RPMI8226 (cell line): ENCODE results near the gene RPP25L.

Experiments used
- DNase-seq: peaks from one replicate; pipeline ENCODE4 v3.0.0-alpha.2; 2015

RPP25L gene

DNA sequence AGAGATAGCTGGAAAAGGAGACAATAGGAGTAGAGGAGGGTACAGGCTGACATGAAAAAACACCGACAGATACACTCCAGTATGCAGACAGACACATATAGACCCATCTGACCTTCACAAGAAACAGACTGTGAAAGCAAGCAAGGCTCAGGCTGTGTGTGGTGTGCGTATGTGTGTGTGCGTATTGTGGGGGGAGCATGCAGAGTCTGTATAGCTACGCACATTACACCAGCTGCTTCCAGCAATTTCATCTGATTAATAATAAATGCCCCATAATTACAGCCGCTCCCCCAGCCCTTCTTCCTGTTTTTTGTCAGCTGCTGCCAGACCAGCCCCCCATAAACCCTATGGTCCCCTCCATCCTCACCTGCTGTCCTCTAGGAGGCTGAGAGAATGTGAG is 29.1 kb downstream of the RPP25L start:
- no peak for DNase-seq

DNA sequence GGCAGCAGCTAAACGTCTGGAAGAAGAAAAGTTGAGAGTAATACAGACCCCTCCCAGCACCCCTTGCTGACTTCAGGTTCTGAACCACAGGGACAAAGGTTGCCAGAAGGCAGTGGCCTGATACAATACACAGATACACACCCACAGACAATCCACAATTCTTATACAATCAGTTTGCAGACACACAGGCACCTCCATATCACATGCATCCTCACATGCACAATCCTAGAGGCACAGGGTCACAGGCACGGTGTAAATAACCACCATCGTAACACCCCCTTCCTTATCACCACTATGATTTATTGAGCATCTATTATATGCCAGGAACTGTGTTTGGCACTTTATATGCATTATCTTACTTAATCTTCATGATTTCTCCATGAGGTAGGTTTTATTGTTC is 30.6 kb downstream of the RPP25L start:
- no peak for DNase-seq

DNA sequence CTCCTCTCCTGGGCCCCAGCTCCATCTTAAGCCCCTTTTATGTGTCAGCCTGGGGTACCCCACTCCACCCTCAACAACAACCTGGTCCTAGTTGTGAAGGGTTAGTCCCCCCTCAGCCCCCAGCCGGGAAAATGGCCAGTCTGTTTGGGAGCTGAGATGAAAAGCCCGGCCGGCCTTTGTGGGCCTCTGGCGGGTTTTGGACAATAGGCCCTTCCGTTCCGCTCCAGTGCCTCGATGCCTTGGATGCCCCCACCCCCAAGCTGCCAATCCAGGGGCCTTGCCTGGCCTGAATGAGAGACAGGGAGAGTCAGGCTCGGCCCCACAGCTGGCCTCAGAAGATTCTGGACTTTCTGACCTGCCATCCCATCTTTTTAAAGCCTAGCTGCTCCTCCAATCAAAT is 31.5 kb downstream of the RPP25L start:
- DNase-seq, result no peak

DNA sequence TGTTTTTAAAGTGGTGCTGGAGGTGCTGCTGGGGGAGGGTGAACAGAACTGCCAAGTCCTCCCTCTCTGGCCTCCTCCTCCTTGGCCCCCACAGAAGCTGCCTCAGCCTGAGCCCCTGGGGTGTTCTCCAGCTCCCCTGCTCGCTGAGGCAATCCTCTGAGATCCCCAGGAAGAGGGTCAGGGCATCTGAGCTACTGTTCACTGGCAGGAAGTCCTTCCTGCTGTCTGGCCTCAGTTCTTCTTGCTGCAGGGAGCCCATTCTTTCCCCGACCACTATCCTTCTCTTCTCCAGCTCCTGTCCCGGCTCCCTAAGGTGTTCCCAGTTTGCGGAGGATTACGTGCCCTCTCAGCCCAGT is 32.1 kb downstream of the RPP25L start:
- no peak for DNase-seq

DNA sequence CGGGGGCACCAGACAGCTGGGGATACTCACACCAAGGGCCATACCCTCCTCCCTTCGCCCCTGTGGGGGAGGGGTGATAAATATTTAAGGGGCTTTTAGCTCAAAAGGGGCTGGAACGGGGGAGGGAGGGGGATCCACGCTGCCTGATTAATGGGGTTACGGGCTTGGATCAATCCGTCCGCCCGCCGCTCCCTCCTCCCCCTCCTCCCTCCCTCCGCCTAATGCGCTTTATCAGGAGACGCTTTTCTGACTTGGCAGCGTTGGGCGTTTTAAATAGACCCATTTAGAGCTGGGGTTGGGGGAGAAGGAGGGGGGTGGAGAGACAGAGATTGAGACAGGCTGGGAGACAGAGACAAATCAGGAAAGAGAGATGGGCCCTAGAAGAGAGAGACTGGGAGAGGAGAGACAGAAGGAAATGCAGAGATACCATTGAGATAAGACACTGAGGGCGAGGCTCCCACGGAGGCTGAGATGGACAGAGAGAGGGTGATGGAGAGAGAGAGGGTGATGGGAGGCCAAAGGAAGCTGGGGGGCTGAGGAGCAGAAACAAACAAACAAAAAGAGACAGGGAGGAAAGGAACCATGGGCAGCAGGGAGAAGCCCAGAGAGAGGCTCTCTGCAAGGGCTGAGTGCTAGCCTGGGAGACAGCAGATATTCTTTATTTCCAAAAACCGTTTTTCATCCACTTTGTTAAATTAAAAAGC is 32.6 kb downstream of the RPP25L start:
- no peak for DNase-seq

DNA sequence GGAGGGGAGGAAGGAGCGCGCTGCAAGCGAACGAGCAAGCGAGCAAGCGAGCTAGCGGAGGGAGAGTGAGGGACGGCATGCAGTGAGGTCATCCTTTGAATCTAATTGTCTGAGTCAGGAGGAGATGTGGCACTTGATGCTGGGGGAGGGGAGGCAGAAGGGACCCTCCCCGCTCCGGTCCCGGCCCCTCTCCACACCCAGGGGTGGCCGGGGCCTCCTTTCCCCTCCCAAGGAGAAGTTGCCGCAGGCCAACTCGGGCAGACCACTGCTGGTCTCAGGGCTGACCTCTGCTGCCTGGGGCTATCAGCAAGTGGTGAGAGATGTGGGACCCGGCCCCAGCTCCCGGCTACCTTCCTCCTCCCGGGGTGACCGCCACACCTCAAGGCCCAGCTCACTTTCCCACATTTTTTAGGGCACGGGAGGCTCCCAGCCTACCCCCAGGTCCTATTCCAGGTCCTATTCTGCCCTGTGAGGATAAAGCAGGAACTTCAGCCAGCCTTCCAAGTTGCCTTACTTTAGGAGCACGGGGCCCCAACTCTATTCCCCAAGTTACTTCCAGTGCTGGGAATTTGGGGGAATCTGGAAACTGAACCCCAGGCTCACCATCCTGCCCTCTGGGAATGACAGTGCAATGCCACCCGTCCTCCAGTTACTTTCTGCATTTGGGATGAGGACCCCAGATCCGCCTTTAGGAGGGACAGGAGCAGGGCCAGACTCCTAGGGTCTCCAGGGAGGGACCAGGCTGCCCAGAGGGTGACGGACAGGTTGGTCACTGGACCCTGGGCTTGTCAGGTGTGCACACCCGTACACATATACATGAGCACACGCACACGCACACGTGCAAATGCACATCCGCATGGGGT is 33.4 kb downstream of the RPP25L start:
- no peak for DNase-seq

DNA sequence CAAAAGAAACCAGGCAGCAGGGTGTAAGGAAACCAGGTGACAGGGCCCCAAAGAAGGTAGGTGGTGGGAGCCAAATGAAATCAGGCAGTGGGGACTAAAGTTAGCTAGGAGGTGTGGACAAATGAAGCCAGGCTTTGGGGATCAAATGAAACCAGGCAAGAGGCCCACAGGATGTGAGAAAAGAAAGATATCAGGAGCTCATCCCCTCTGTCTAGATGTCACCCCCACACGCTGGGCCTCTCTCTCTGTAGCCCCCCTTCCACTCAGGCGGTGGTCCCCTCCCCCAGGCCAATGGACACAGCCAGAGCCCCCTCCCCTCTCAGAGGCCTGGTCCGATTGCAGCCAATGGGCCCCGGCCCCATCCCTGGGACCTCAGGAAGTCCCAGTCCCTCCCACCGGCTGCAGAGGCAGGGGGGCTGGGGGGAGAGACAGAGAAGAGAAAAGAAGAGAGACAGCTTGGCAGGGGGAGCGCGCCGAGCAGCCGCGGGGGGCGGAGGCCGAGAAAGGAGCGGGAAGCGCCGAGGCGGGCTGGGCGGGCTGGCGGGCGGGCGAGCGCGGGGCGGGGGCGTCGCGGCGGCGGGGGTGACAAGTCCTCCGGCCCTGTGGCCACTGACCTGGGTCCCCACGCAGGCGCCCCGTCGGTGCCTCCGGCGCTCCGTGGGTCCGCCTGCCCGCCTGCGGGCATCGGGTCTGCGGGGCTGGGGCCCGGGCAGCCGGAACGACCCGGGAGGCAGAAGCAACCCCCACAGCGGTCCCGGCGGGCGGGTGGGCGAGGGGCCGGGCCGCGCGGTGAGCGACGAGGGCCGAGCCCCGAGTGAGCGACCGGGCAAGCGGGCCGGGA is 34.3 kb downstream of the RPP25L start:
- DNase-seq, result no peak

DNA sequence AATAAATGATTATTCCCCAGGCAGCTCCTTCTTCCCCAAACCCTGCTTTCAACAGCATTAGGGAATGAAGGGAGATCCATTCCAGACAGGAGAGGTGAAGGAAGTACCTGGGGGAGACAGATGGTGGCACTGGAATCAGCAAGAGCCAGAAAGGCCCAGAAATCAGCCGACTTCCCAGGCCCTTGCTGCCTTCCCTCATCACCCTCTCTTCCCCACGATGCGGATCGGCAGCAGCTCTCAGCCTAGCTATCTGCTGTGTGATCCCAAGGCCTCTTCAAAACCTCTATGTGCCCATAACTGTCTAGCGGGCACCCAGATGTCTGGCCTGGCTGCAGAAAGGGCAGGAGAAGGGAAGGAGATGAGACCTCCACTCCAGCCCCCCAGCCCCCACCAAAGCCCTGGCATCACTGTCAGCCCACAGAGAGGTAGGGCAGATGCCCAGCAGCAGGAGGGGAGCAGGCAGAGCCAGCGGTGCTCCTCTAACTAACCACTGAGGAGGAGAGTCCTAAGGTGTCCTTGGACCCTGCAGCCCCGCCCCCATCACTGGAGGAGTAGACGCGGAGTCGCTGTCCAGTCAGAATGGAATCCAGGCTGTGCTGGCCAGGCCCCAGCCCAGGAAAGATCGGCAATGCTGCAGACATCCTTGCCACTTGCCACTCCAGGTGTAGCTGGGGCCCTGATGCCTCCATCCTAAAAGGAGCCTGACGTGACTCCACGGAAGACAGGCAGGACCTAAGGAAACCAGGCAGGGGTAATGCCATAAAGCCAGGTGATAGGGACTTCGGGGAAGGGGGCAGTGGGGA is 35.1 kb downstream of the RPP25L start:
- no peak for DNase-seq

DNA sequence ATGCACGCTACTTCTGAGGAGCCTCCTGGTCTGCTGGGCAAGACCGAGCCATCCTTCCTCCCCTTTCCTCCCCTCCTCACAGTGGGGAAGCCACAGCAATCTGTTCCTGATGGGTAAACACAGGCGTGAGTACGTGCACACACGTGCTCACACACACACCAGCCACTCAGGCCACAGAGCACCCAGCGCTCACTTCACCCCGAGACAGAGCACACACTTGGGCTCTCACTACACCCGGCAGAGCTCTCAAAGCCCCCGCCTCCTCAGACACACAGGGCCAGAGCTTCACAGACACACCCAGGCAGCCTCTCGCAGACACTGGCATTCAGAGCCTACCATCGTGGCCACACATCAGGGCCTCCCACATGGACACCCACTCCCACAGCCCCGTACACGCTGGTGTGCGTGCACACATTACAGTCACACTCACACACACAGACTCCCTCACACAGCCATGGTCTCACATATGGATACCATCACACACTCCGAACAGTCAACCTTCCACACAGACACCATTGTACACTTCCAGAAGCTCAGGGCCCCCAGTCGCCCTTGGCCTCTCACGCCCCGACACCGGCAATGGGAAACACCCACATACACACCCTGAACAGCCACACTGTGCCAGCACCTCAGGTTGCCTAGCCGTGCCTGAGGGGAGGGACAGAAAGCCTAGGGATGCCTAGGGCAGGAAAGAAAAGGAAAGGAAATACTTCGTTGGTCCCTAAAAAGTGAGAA is 35.9 kb downstream of the RPP25L start:
- DNase-seq, result no peak

DNA sequence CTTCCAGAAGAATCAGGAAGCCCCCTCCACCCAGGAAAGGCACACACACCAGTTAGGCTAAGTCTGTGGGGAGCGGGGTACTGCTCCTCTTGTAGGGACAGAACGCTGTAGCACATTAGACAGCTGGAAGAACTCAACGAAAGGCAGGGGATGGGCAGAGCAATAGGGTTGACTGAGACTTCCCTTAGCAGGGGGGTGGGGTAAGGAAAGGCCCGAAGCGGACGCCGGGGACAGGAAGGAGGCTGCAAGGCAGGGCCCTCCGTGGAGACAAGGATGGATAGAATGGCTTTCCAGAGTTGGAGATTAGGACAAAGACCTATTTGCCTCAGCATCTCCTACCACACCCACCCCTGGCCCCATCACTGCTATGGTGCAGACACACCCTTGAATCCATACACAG is 36.7 kb downstream of the RPP25L start:
- no peak for DNase-seq

DNA sequence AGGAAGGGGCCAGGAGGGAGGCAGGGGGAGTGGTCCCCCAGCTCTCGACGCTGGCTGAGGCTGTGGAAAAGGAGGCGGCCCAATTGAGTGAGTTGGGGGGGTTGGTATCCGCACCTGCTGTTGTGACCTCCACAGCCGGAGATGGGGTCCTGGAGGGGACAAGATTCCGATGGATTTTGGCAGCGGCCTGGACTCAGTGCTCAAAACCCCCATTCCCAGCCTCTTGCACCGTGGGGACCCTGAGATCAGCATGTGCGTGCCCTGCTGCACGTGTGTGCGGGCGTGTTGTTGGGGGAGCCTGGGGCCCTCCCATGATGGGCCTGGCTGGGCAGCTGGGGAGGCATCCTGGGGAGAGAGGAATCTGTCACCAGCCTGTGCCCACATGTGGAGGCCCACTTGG is 37.3 kb downstream of the RPP25L start:
- no peak for DNase-seq

DNA sequence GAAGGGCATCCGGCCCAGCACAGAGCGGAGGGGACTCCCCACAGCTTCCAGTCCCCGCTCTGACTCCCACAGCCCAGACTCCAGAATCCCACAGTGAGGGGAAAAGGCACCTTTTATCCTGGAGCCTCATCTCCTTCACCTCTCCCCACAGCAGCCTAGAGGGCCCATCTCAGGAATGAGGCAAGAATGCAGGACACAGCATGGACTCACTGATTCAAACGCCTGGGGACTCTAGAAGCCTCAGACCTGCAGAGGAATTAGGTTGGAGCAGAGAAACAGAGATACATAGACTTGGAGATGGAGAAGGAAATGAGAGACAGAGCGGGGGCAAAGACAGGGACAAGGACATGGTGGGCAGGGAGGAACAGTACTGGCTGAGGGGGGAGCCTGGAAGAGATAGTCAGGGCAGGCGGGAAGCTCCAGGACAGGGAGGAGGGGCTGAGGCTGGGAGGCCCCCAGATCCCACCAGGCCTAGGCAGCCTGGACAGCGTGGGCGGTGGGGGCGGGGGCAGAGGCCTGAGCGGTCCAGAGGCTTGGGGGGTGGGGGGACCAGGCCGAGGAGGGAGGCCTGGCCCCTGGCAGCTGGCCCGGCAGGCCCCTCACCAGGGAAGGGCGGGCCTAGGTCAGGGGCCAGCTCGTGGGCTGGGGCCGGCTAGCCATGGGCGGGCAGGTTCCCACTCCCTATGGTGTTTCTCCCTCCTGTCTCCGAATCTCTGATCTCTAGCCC is 38.1 kb downstream of the RPP25L start:
- DNase-seq, result no peak

DNA sequence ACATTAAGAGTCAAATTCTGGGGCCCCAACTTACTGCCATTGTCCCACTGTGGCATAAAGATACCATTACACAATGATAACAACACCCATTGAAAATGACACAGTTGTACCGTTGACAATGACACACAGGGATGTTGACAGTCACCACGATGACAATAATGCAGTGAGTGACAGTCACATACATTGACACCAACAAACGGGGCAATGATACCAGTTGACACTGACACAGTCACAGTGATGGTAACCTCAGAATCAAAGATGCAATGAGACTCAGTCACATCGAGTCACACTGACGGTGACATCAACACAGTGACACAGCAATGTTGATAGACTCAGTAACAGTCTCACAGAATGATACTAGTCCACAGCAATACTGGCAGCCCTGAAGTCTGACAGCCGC is 39.3 kb downstream of the RPP25L start:
- no peak for DNase-seq

DNA sequence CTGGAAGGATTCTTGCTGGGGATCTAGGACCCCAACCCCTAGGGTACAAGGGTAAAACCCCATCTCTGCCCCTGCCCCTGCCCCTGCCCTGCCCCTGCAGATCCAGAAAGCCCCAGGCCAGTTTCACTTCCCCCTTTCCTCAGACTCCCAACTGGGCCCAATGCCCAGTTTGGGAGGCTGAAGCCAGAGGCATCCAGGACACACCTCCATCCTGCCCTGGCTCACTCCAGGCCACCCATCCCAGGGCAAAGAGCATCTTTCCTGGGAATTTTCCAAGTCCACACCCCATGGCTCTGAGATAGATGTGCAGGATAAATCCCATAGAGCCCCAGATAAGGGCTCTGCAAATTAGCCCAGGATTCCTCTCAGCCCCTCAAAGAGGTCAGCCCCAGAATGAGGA is 39.8 kb downstream of the RPP25L start:
- DNase-seq, result peak; percentile 47

DNA sequence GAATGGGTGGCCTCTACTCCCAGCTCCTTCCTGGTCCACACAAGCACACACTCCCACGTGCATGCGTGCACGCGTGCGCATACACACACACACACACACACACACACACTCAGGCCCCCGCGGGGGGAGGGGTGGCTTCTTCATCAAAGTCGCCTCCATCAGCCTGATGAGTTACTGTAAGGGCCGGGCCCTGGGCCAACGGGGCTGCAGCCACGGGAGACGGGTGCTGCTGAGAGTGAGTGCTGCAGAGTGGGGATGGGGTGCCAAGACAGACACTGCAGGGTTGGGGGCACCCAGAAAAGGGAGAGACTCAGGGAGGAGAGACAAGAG is 40.5 kb downstream of the RPP25L start:
- DNase-seq, result peak; percentile 59

DNA sequence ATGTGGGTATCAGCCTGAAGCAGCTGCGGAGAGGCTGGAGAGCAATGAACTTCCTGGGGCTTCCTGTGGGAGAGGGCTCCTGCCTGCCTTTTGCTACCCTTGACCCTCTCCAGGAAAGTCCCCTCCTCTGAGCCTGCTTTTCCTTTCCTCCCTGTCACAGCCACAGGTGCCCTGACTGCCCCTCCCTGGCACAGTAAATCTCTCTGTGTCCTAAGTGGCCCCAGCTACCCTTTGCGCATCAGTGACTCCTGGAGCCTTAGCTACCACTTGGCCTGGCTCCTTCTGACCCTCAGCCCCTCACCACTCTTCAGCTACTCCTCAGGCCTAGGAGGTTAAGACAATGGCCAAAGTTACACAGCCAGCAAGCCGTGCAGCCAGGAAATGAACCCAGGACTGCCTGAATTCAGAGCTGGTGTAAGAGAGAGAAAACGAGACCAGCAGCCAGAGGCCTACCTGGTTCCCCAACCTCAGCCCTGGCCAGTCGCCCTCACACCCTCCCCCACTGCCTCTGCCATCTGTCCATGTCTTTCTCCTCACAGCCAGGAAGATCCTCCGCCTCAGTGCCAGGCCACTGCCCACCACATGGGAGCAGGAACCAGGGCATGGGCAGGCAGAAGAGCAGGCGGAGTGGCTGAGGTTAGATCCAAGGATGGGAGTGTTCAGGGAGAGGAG is 41.0 kb downstream of the RPP25L start:
- peak; percentile 25 for DNase-seq

DNA sequence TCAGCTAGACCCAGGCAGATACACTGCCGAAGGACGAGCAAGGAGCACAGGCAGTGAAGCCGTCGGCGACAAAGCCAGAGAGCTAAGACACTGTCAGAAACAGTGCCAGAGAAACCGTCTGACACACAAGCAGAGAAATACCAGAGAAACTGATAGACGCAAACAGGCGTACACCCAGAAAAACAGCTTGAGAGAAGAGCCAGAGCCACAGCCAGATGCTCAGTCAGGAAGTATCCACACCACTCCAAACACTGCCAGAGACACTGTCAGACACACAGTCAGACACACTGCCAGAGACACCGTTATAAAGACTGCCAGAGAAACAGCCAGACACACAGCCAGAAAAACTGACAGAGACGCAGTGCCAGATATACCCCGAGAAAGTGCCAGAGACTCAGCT is 41.5 kb downstream of the RPP25L start:
- DNase-seq, result no peak

DNA sequence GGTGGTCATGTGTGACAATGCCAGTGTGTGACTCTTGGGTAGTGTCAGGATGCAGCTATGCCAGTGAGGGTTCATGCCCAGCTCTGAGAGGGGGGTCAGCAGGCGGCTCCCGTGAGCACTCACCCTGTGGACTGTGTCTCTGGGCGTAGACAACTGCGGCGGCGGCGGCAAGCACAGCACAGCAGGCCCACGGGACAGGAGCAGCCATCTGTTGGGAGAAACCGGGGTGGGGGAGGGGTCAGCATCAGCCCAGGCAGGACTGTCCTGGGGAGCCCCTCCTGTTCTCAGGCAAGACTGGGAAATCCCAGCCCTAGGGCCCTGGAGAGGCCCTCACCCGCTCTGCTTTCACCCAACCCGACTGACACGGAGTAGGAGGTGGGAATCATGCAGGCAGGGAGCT is 43.1 kb downstream of the RPP25L start:
- no peak for DNase-seq

DNA sequence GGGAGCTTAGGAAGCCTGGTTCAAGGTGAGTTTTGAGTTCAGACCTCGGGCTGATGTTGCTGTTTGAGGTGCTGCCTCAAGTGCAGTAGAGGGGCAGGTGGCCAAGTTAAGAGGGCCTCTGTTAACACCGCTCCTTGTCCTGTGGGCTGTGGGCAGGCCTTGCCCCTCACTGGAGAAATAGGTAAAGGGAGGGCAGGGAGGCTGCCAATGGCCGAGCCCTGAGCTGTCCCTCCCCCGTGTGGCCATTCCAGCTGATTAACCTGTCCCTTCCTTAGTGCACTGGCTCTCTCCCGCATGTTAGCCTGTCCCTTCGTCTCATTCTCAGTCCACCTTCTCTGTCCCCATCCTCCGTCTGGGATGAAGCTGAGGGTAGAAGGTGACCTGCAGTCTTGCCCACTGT is 43.8 kb downstream of the RPP25L start:
- DNase-seq, result no peak

DNA sequence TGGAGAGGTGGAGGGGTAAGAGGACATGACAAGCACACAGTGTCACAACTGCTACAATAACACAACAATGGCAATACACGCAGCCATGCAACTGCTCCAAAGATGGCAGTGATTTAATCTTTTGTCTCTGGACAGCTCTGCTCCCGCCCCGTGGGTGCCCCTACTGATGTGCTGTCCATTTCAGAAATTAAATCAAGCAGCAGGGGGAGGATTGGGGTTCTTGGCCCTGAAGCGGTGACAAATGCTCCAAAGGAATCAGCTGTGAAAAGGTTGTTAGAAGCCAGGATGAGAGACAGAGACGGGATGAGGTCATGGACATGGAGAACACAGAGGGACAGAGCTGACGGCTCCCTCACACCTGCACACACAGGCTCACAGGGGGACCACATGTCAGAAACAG is 44.9 kb downstream of the RPP25L start:
- DNase-seq, result no peak

DNA sequence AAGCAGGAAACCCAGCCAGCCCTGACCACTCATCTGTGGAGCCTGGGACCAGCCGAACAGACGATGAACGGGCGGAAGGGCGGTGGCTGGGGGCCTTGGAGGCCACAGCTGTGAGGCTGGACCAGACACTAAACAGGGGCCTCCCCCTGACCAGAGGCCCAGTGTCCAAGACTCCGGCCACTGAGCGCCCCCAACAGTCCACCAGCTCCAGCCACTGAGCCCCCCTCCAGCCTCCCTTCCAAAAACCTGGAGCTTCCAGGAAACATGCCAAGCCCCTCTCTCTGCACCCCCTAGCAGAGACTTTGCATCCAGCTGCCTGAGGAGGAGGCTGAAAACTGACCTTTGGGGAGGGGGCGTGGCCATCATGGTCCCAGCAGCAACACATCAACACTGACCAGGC is 45.6 kb downstream of the RPP25L start:
- no peak for DNase-seq
